Activated T-helper 2 cell treated with anti-CD3 and anti-CD28 coated beads, Interferon-gamma antibody, Interleukin-2, Interleukin-4, amounts not matched to agents 10 μg/mL and 5 μg/mL and 100 μg/mL, durations not matched to agents 14 hours and 24 hours and 36 hours (primary cell): Measurements from ENCODE around the gene ANHX. TPM values are rescaled to one million over a fixed set of nuclear protein-coding genes. Genes with fewer than 3 reads are reported as not detected.

Experiments used
- DNase-seq: peaks from one replicate; pipeline ENCODE4 v3.0.0; 2021; ENCODE audit warnings: low spot score
- H3K27ac Mint-ChIP-seq: one replicate; pipeline ENCODE4 v1.8.0; 2021; ENCODE audit warnings: mixed read lengths
- H3K27me3 Mint-ChIP-seq: one replicate; pipeline ENCODE4 v1.8.0; 2021; ENCODE audit warnings: low read depth, mixed read lengths
- H3K36me3 Mint-ChIP-seq: one replicate; pipeline ENCODE4 v1.8.0; 2021; ENCODE audit warnings: low read depth, mixed read lengths
- H3K4me1 Mint-ChIP-seq: one replicate; pipeline ENCODE4 v1.8.0; 2021; ENCODE audit warnings: low read depth, mixed read lengths
- H3K4me3 Mint-ChIP-seq: one replicate; pipeline ENCODE4 v1.8.0; 2021; ENCODE audit warnings: low read depth, mild to moderate bottlenecking, moderate library complexity, mixed read lengths
- H3K9me3 Mint-ChIP-seq: one replicate; pipeline ENCODE4 v1.8.0; 2021; ENCODE audit warnings: mixed read lengths
- intact Hi-C: fragments of 100-400 bp; cut with micrococcal nuclease; formaldehyde crosslinking; loops from one replicate; pipeline ENCODE4 v1.15.1; 2023
- total RNA-seq: library from RNA; stranded (reverse); gene quantifications from 2 replicates; pipeline ENCODE4 v1.2.3, GENCODE V29; 2022

The ANHX gene
- total RNA-seq, 1 donor from 2014 or later = not detected

- intact Hi-C loops = no loop called here
- Mint-ChIP-seq H3K27me3 (no peaks in the 10 kb centered on the region), H3K4me1 (no peaks in the 10 kb centered on the region), H3K36me3 (peaks cover 10% of the 10 kb centered on the region), H3K9me3 (peaks cover 58% of the 10 kb centered on the region), H3K4me3 (no peak overlapping the region), H3K27ac (no peak overlapping the region)
- DNase-seq = no peak
These were observed 9.0 kb downstream of the ANHX start for GRCh38 chr12:133226690-133227089.

GRCh38 chr12:133225527-133225926 lies 10.2 kb downstream of the ANHX start:
- H3K9me3 Mint-ChIP-seq = peaks cover 51% of the 10 kb centered on the region
- H3K36me3 Mint-ChIP-seq = peaks cover 10% of the 10 kb centered on the region
- no peaks in the 10 kb centered on the region for H3K27me3 Mint-ChIP-seq
- no peak for DNase-seq
- intact Hi-C loops = no loop called here
- H3K27ac Mint-ChIP-seq = no peak overlapping the region
- no peaks in the 10 kb centered on the region for H3K4me1 Mint-ChIP-seq
- H3K4me3 Mint-ChIP-seq = no peak overlapping the region

GRCh38 chr12:133222211-133222610 lies 13.5 kb downstream of the ANHX start:
- DNase-seq = no peak
- intact Hi-C loops = no loop called here
- Mint-ChIP-seq H3K27ac (no peak overlapping the region), H3K4me1 (no peaks in the 10 kb centered on the region), H3K9me3 (peaks cover 56% of the 10 kb centered on the region), H3K27me3 (no peaks in the 10 kb centered on the region), H3K4me3 (no peak overlapping the region), H3K36me3 (peaks cover 5% of the 10 kb centered on the region)

GRCh38 chr12:133221241-133221640 lies 14.4 kb downstream of the ANHX start:
- H3K36me3 Mint-ChIP-seq = peaks cover 5% of the 10 kb centered on the region
- DNase-seq = no peak
- no peaks in the 10 kb centered on the region for H3K27me3 Mint-ChIP-seq
- H3K9me3 Mint-ChIP-seq = peaks cover 64% of the 10 kb centered on the region
- no peak overlapping the region for H3K27ac Mint-ChIP-seq
- no peaks in the 10 kb centered on the region for H3K4me1 Mint-ChIP-seq
- intact Hi-C loops = no loop called here
- H3K4me3 Mint-ChIP-seq = no peak overlapping the region

- Mint-ChIP-seq H3K4me3 (no peak overlapping the region), H3K27me3 (no peaks in the 10 kb centered on the region), H3K4me1 (no peaks in the 10 kb centered on the region), H3K36me3 (peaks cover 5% of the 10 kb centered on the region), H3K27ac (no peak overlapping the region), H3K9me3 (peaks cover 67% of the 10 kb centered on the region)
- no peak for DNase-seq
- intact Hi-C loops = no loop called here
These were observed 15.2 kb downstream of the ANHX start for GRCh38 chr12:133220521-133220920.

GRCh38 chr12:133217219-133217618 lies 18.5 kb downstream of the ANHX start:
- intact Hi-C loops = no loop called here
- H3K36me3 Mint-ChIP-seq = peaks cover 5% of the 10 kb centered on the region
- DNase-seq = no peak

GRCh38 chr12:133215724-133216123 lies 20.0 kb downstream of the ANHX start:
- H3K4me1 Mint-ChIP-seq = no peaks in the 10 kb centered on the region
- H3K36me3 Mint-ChIP-seq = peaks cover 5% of the 10 kb centered on the region
- DNase-seq = no peak
- H3K4me3 Mint-ChIP-seq = no peak overlapping the region
- intact Hi-C loops = no loop called here
- H3K27ac Mint-ChIP-seq = no peak overlapping the region
- H3K9me3 Mint-ChIP-seq = peaks cover 71% of the 10 kb centered on the region
- H3K27me3 Mint-ChIP-seq = no peaks in the 10 kb centered on the region

More at GRCh38 chr12:133217219-133217618, 18.5 kb downstream of the ANHX start:
- Mint-ChIP-seq H3K27me3 (no peaks in the 10 kb centered on the region), H3K9me3 (peaks cover 66% of the 10 kb centered on the region), H3K4me3 (no peak overlapping the region), H3K4me1 (no peaks in the 10 kb centered on the region), H3K27ac (no peak overlapping the region)

- peaks cover 79% of the 10 kb centered on the region for H3K9me3 Mint-ChIP-seq
- H3K27ac Mint-ChIP-seq = no peak overlapping the region
- H3K4me1 Mint-ChIP-seq = no peaks in the 10 kb centered on the region
- intact Hi-C loops = no loop called here
- H3K4me3 Mint-ChIP-seq = no peak overlapping the region
- peaks cover 42% of the 10 kb centered on the region for H3K36me3 Mint-ChIP-seq
- DNase-seq = no peak
- no peaks in the 10 kb centered on the region for H3K27me3 Mint-ChIP-seq
These were observed 29.3 kb downstream of the ANHX start for GRCh38 chr12:133206390-133206789.

GRCh38 chr12:133204264-133204603 lies 31.4 kb downstream of the ANHX start:
- no peak overlapping the region for H3K27ac Mint-ChIP-seq

GRCh38 chr12:133203344-133204263 lies 32.1 kb downstream of the ANHX start:
- Mint-ChIP-seq H3K27ac (no peak overlapping the region), H3K9me3 (peaks cover 81% of the 10 kb centered on the region), H3K27me3 (no peaks in the 10 kb centered on the region), H3K36me3 (peaks cover 65% of the 10 kb centered on the region), H3K4me1 (no peaks in the 10 kb centered on the region), H3K4me3 (no peak overlapping the region)
- intact Hi-C loops = no loop called here
- DNase-seq = no peak

More at GRCh38 chr12:133204264-133204603, 31.4 kb downstream of the ANHX start:
- Mint-ChIP-seq H3K36me3 (peaks cover 63% of the 10 kb centered on the region), H3K4me1 (no peaks in the 10 kb centered on the region), H3K27me3 (no peaks in the 10 kb centered on the region), H3K9me3 (peaks cover 87% of the 10 kb centered on the region), H3K4me3 (no peak overlapping the region)
- intact Hi-C loops = no loop called here
- no peak for DNase-seq

- Mint-ChIP-seq H3K4me1 (no peaks in the 10 kb centered on the region), H3K27me3 (no peaks in the 10 kb centered on the region), H3K9me3 (peaks cover 76% of the 10 kb centered on the region), H3K4me3 (no peak overlapping the region), H3K36me3 (peaks cover 66% of the 10 kb centered on the region), H3K27ac (no peak overlapping the region)
- DNase-seq = no peak
- intact Hi-C loops = no loop called here
These were observed 33.0 kb downstream of the ANHX start for GRCh38 chr12:133202493-133203343.

GRCh38 chr12:133201888-133202287 lies 33.8 kb downstream of the ANHX start:
- H3K27me3 Mint-ChIP-seq = no peaks in the 10 kb centered on the region

GRCh38 chr12:133192847-133193246 lies 42.8 kb downstream of the ANHX start:
- Mint-ChIP-seq H3K4me3 (no peak overlapping the region), H3K27me3 (no peaks in the 10 kb centered on the region), H3K36me3 (peaks cover 89% of the 10 kb centered on the region), H3K4me1 (no peaks in the 10 kb centered on the region), H3K9me3 (peaks cover 73% of the 10 kb centered on the region), H3K27ac (no peak overlapping the region)
- intact Hi-C loops = no loop called here
- DNase-seq = no peak

More at GRCh38 chr12:133201888-133202287, 33.8 kb downstream of the ANHX start:
- Mint-ChIP-seq H3K9me3 (peaks cover 70% of the 10 kb centered on the region), H3K4me1 (no peaks in the 10 kb centered on the region), H3K4me3 (no peak overlapping the region), H3K27ac (no peak overlapping the region), H3K36me3 (peaks cover 70% of the 10 kb centered on the region)
- intact Hi-C loops = no loop called here
- no peak for DNase-seq
